NK-92 (cell line): Measurements from ENCODE around the gene RACGAP1.

Experiments
- DNase-seq: peaks from one replicate; lab custom pipeline; 2025; ENCODE audit not compliant: unreplicated experiment; lab: John Stamatoyannopoulos, UW

Gene RACGAP1

GRCh38 chr12:50057000-50057841, 31.9 kb upstream of the RACGAP1 start, which contains the start of gene ASIC1:
Gene ASIC1, plus strand, starts transcription at chr12:50057596. Its CDS starts 1,171 bp downstream, at chr12:50058767.
- DNase-seq = no peak

- DNase-seq = no peak
Observed at GRCh38 chr12:50056639-50056976, 31.3 kb upstream of the RACGAP1 start.

- no peak for DNase-seq
Observed at GRCh38 chr12:50055831-50056638, 30.7 kb upstream of the RACGAP1 start.

GRCh38 chr12:50053583-50053982, 28.3 kb upstream of the RACGAP1 start:
- DNase-seq = no peak

- DNase-seq = no peak
Observed at GRCh38 chr12:50052964-50053363, 27.7 kb upstream of the RACGAP1 start.

- DNase-seq = no peak
Observed at GRCh38 chr12:50052544-50052943, 27.2 kb upstream of the RACGAP1 start.

GRCh38 chr12:50051101-50051806, 26.0 kb upstream of the RACGAP1 start:
- DNase-seq = no peak

GRCh38 chr12:50050410-50051098, 25.3 kb upstream of the RACGAP1 start:
- DNase-seq = no peak

GRCh38 chr12:50050119-50050385, 24.8 kb upstream of the RACGAP1 start:
- no peak for DNase-seq

- no peak for DNase-seq
Observed at GRCh38 chr12:50049254-50050118, 24.2 kb upstream of the RACGAP1 start.

- no peak for DNase-seq
Observed at GRCh38 chr12:50047693-50048250, 22.5 kb upstream of the RACGAP1 start.

GRCh38 chr12:50043854-50044253, 18.6 kb upstream of the RACGAP1 start:
- DNase-seq = no peak

GRCh38 chr12:50043308-50043707, 18.0 kb upstream of the RACGAP1 start:
- DNase-seq = no peak

GRCh38 chr12:50042693-50043092, 17.4 kb upstream of the RACGAP1 start:
- DNase-seq = no peak

- no peak for DNase-seq
Observed at GRCh38 chr12:50041962-50042361, 16.7 kb upstream of the RACGAP1 start.

- DNase-seq = no peak
Observed at GRCh38 chr12:50041062-50041860, 16.0 kb upstream of the RACGAP1 start.

- no peak for DNase-seq
Observed at GRCh38 chr12:50040657-50041056, 15.4 kb upstream of the RACGAP1 start.

- DNase-seq = no peak
Observed at GRCh38 chr12:50039151-50039835, 14.0 kb upstream of the RACGAP1 start.

- DNase-seq = no peak
Observed at GRCh38 chr12:50038336-50038735, 13.0 kb upstream of the RACGAP1 start.
